GM12864 (cell line): ENCODE data around the gene PDGFD.

ENCODE experiments used
- DNase-seq: peaks from one replicate; pipeline ENCODE4 v3.0.0-alpha.2; 2011; ENCODE audit warnings: low read depth
- H3K4me3 ChIP-seq: 2 replicates; pipeline ENCODE4 v1.5.1; 2011; ENCODE audit warnings: mild to moderate bottlenecking, low read depth, low read length, control low read depth
- CTCF ChIP-seq: IDR thresholded peaks from 2 replicates; pipeline ENCODE4 v1.5.1; 2011; ENCODE audit warnings: low read depth, mild to moderate bottlenecking, moderate library complexity, low read length, control low read depth, inconsistent platforms; ENCODE audit errors: missing control alignments

Gene PDGFD

DNA sequence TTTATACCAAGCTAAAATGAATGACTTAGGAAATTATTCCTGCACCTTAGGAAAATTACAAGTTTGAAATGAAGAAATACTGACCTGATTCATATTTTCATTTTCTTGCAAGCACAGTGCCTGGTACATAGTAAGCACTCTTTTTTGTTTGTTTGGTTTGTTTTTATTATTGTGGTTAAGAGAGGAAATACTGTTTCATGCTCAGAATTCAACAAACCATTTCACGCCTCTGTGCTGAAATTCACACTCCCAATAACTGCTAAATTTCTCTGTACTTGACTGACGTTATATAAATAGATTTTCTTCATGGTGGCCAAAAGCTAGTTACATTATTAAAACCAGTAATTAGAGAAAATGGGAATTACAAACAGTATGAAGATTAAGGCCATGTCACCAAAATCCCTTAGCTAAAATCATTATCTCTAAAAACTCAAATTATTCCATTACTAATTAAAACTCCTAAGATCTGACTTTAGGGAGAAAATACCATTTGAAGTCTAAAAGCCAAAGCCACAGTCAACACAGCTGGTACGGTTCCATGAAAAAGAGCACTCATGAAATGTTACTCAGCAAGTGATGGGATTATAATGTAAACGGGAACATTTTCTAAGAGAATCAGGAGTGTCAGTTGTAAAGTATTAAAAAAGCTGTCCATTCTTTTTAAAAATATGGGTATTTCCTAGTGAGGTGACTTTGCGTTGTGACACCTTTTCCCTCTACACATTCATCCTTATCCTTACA, 205.3 kb downstream of the PDGFD start:
- no peak for TF ChIP-seq CTCF
- DNase-seq = peak; percentile 16
- no peak overlapping the region for H3K4me3 ChIP-seq

DNA sequence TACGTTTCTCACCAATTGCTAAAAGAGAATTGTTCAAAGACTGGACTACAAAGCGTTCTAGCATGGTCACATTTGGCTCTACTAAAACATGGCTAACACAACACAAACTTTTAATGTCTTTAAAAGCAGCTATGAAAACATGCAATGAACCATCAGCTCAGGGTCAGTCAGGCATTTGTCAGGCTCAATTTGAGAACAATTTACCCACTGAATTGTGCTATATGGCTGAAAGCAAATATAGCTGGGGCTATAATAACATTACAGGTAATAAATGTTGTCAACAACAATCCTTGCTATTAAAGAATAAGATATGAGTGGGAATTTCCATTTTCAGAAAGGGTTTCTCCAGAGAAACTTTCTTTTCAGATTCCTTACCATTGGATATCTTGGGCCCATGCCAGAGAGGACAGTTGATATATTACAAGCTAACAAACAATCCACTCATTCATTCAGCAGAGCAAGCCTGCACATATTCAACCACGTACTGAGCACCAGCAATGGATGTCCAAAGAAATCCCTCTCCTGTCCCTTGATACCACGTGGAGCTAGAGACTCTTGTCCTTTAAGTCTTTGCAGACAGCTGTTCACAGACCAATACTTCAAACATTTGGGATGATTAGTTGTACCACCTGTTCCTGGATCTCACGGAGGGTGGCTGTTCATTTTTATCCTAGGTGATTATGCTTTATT, 210.0 kb downstream of the PDGFD start:
- no peak for TF ChIP-seq CTCF
- DNase-seq = no peak
- H3K4me3 ChIP-seq = no peak overlapping the region

DNA sequence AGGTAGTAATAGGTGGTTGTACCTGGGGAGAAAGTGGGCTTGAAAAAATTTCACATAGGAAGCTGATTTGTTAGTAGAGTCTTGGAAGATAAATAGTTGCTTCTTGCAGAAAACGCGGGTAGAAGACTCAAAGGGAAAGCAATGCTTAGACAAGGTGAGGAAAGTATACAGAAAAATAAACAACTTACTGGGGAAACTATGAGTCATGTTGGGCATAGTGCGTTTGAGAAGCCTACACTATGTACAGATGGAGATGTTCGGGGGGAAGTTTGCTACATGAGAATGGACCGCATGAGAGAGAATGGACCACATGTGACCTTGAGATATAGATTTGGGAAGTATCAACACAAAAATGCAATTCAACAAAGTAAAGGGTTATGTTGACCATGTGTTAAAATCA, 214.2 kb downstream of the PDGFD start:
- DNase-seq = no peak
- no peak for TF ChIP-seq CTCF
- no peak overlapping the region for H3K4me3 ChIP-seq

- no peak for TF ChIP-seq CTCF
- no peak for DNase-seq
- no peak overlapping the region for H3K4me3 ChIP-seq
These were observed 215.7 kb downstream of the PDGFD start for GRCh38 chr11:103948187-103948763.

DNA sequence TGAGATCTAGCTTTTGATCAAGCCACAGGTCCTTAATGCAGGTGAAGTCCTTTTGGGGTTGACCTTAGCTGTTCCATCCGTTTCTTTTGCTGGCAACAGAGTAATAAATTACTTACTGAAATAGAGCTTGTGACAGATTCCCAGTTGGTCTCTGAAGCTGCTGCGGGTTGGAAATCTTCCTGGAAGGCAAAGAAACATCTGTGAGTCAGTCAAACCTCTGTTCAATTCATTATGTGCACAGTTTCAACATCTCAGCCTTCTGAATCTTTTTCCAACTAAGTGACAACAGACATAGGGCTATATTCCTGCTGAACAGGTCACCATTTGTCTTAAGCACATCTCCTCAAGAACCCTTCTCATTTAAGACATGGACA, 216.4 kb downstream of the PDGFD start:
- no peak overlapping the region for H3K4me3 ChIP-seq
- TF ChIP-seq CTCF = no peak
- DNase-seq = no peak

GRCh38 chr11:103946793-103947545, 217.0 kb downstream of the PDGFD start:
- no peak for DNase-seq
- no peak overlapping the region for H3K4me3 ChIP-seq
- TF ChIP-seq CTCF = no peak
